Testis (tissue), 2 donors: ENCODE measurements around the gene CCDC9B.

Experiments
- POLR2A ChIP-seq: fragments of 450-650 bp; IDR thresholded peaks from one replicate; pipeline ENCODE4 v1.6.1; 2017; ENCODE audit warnings: antibody characterized with exemption, mild to moderate bottlenecking, moderate library complexity
- TF ChIP-seq, protein P1 (sequence below), 3 experiments: fragments of 450-650 bp in 2 of 3; fragments of 200-600 bp in 1 of 3; sonication (generic) in 1 of 3; IDR thresholded peaks; one replicate each; pipeline ENCODE4 v1.5.1; 2016 to 2019; ENCODE audit warnings: antibody characterized with exemption in 3 of 3, mild to moderate bottlenecking in 2 of 3, moderate library complexity in 1 of 3

DNA sequence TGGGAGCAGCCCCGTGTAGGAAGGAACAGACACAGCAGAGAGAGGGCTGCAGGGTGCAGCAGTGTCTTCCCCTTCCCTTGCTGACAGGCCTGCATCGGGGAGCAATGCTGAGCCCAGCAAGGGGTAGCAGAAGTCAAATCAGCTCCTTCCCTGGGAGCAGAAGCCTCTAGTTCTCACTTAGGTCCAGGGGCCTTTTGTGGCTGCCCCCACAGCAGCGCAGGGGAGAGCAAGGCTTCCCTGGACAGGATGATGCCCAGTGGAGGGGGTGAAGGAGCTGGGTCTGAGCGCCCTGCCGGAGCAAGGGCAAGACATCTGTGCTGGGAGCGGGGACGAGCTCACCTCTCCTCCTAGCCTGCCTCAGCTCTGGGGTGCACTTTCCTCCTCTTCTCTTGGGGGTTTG, 33.8 kb downstream of the CCDC9B start:
- TF ChIP-seq POLR2A = no peak
- TF ChIP-seq, protein P1, sequence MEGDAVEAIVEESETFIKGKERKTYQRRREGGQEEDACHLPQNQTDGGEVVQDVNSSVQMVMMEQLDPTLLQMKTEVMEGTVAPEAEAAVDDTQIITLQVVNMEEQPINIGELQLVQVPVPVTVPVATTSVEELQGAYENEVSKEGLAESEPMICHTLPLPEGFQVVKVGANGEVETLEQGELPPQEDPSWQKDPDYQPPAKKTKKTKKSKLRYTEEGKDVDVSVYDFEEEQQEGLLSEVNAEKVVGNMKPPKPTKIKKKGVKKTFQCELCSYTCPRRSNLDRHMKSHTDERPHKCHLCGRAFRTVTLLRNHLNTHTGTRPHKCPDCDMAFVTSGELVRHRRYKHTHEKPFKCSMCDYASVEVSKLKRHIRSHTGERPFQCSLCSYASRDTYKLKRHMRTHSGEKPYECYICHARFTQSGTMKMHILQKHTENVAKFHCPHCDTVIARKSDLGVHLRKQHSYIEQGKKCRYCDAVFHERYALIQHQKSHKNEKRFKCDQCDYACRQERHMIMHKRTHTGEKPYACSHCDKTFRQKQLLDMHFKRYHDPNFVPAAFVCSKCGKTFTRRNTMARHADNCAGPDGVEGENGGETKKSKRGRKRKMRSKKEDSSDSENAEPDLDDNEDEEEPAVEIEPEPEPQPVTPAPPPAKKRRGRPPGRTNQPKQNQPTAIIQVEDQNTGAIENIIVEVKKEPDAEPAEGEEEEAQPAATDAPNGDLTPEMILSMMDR (IDR thresholded peaks at IDR 0.05) = no peak
